Measurements from ENCODE around the gene CCDC124. TPM values are rescaled to one million over a fixed set of nuclear protein-coding genes. Genes with fewer than 3 reads are reported as not detected.
A peak's percentile ranks its signal among the peaks of the same experiment; 100 is the strongest.

The CCDC124 gene
- total and polyA plus RNA-seq, 2 donors (not counting 1 experiment from before 2014, with no cell fraction given) = 37.2 to 44.3 TPM

- no peak overlapping the region for H3K27ac ChIP-seq (ENCODE audit: insufficient read depth, low read length)
- H4K20me1 ChIP-seq (ENCODE audit: control insufficient read depth, extremely low read depth, insufficient read depth, low read length) = no peaks in the 10 kb centered on the region
- no peak for DNase-seq (ENCODE audit: low read depth in 2 of 2)
- no peaks in the 10 kb centered on the region for H3K9me3 ChIP-seq (ENCODE audit: control insufficient read depth, insufficient read depth, low read depth, low read length)
- no peak for TF ChIP-seq CTCF (conservative IDR thresholded peaks at IDR 0.05 in 1 of 2, IDR thresholded peaks at IDR 0.05 in 1 of 2; ENCODE audit: low read depth in 1 of 2, low read length in 2 of 2)
- no peak for TF ChIP-seq EZH2 (IDR thresholded peaks at IDR 0.05; ENCODE audit: low read length, missing control alignments)
- H3K4me2 ChIP-seq (ENCODE audit: extremely low read depth, insufficient read depth, low read length) = no peak overlapping the region
- no peaks in the 10 kb centered on the region for H3K27me3 ChIP-seq (ENCODE audit: control insufficient read depth, insufficient read depth, low read length)
- H3K9ac ChIP-seq (ENCODE audit: insufficient read depth, low read length) = no peak overlapping the region
- no peaks in the 10 kb centered on the region for H3K79me2 ChIP-seq (ENCODE audit: control insufficient read depth, insufficient read depth, low read length)
- no peaks in the 10 kb centered on the region for H3K4me1 ChIP-seq (ENCODE audit: control insufficient read depth, extremely low read depth, insufficient read depth, low read length)
- no peaks in the 10 kb centered on the region for H3K36me3 ChIP-seq (ENCODE audit: control insufficient read depth, insufficient read depth, low read length)
- no peak overlapping the region for H2AFZ ChIP-seq (ENCODE audit: low read length)
- H3K4me3 ChIP-seq (replicated peaks in 1 of 4; ENCODE audit: control extremely low read depth in 1 of 4, insufficient read depth in 1 of 4, low read depth in 3 of 4, low read length in 4 of 4) = no peak overlapping the region
Measured at GRCh38 chr19:17888260-17888659, 44.6 kb upstream of the CCDC124 start.

- H3K27ac ChIP-seq (ENCODE audit: insufficient read depth, low read length) = no peak overlapping the region
- H4K20me1 ChIP-seq (ENCODE audit: control insufficient read depth, extremely low read depth, insufficient read depth, low read length) = no peaks in the 10 kb centered on the region
- H3K9ac ChIP-seq (ENCODE audit: insufficient read depth, low read length) = no peak overlapping the region
- no peak for TF ChIP-seq CTCF (conservative IDR thresholded peaks at IDR 0.05 in 1 of 2, IDR thresholded peaks at IDR 0.05 in 1 of 2; ENCODE audit: low read depth in 1 of 2, low read length in 2 of 2)
- no peak for TF ChIP-seq EZH2 (IDR thresholded peaks at IDR 0.05; ENCODE audit: low read length, missing control alignments)
- H3K9me3 ChIP-seq (ENCODE audit: control insufficient read depth, insufficient read depth, low read depth, low read length) = no peaks in the 10 kb centered on the region
- no peak overlapping the region for H3K4me3 ChIP-seq (replicated peaks in 1 of 4; ENCODE audit: control extremely low read depth in 1 of 4, insufficient read depth in 1 of 4, low read depth in 3 of 4, low read length in 4 of 4)
- H2AFZ ChIP-seq (ENCODE audit: low read length) = no peak overlapping the region
- H3K79me2 ChIP-seq (ENCODE audit: control insufficient read depth, insufficient read depth, low read length) = no peaks in the 10 kb centered on the region
- no peaks in the 10 kb centered on the region for H3K36me3 ChIP-seq (ENCODE audit: control insufficient read depth, insufficient read depth, low read length)
- no peaks in the 10 kb centered on the region for H3K4me1 ChIP-seq (ENCODE audit: control insufficient read depth, extremely low read depth, insufficient read depth, low read length)
- no peak overlapping the region for H3K4me2 ChIP-seq (ENCODE audit: extremely low read depth, insufficient read depth, low read length)
- H3K27me3 ChIP-seq (ENCODE audit: control insufficient read depth, insufficient read depth, low read length) = no peaks in the 10 kb centered on the region
- peak; percentile 45 to 46 for DNase-seq (ENCODE audit: low read depth in 2 of 2)
Measured at GRCh38 chr19:17889609-17890214, 43.1 kb upstream of the CCDC124 start.

GRCh38 chr19:17893766-17894165 is 39.0 kb upstream of the CCDC124 start:
- H3K4me2 ChIP-seq (ENCODE audit: extremely low read depth, insufficient read depth, low read length) = no peak overlapping the region
- no peak overlapping the region for H2AFZ ChIP-seq (ENCODE audit: low read length)
- no peak overlapping the region for H3K4me3 ChIP-seq (replicated peaks in 1 of 4; ENCODE audit: control extremely low read depth in 1 of 4, insufficient read depth in 1 of 4, low read depth in 3 of 4, low read length in 4 of 4)
- no peaks in the 10 kb centered on the region for H3K36me3 ChIP-seq (ENCODE audit: control insufficient read depth, insufficient read depth, low read length)
- no peak for DNase-seq (ENCODE audit: low read depth in 2 of 2)
- H3K27me3 ChIP-seq (ENCODE audit: control insufficient read depth, insufficient read depth, low read length) = no peaks in the 10 kb centered on the region
- H3K9me3 ChIP-seq (ENCODE audit: control insufficient read depth, insufficient read depth, low read depth, low read length) = no peaks in the 10 kb centered on the region
- no peaks in the 10 kb centered on the region for H4K20me1 ChIP-seq (ENCODE audit: control insufficient read depth, extremely low read depth, insufficient read depth, low read length)
- no peak overlapping the region for H3K27ac ChIP-seq (ENCODE audit: insufficient read depth, low read length)
- H3K4me1 ChIP-seq (ENCODE audit: control insufficient read depth, extremely low read depth, insufficient read depth, low read length) = no peaks in the 10 kb centered on the region
- TF ChIP-seq CTCF (conservative IDR thresholded peaks at IDR 0.05 in 1 of 2, IDR thresholded peaks at IDR 0.05 in 1 of 2; ENCODE audit: low read depth in 1 of 2, low read length in 2 of 2) = no peak
- TF ChIP-seq EZH2 (IDR thresholded peaks at IDR 0.05; ENCODE audit: low read length, missing control alignments) = no peak
- H3K9ac ChIP-seq (ENCODE audit: insufficient read depth, low read length) = no peak overlapping the region
- H3K79me2 ChIP-seq (ENCODE audit: control insufficient read depth, insufficient read depth, low read length) = no peaks in the 10 kb centered on the region

All from fibroblast of lung (primary cell).